Measurements from ENCODE around the gene GPR137B.

- no peak for TF ChIP-seq MTERF4 (CRISPR knock-in tag; IDR thresholded peaks at IDR 0.05)
- no peak for TF ChIP-seq RFX5 (IDR thresholded peaks at IDR 0.05; ENCODE audit: low read depth, low read length)
- peak; percentile 95 for TF ChIP-seq EZH2 (conservative IDR thresholded peaks at IDR 0.05; ENCODE audit: low read depth, low read length)
- TF ChIP-seq POLR2A (IDR thresholded peaks at IDR 0.05; ENCODE audit: insufficient read depth in 1 of 2, low read depth in 2 of 2, low read length in 2 of 2) = no peak
- no peak for TF ChIP-seq CHD4 (IDR thresholded peaks at IDR 0.05; ENCODE audit: borderline replicate concordance, low read length)
- no peak; the same call in 1 of the 2 replicates for TF ChIP-seq HNF1B (CRISPR knock-in tag; IDR thresholded peaks at IDR 0.05)
- no peak for TF ChIP-seq HNRNPUL1 (IDR thresholded peaks at IDR 0.05; ENCODE audit: low read depth, low read length)
- no peak for TF ChIP-seq EHMT2 (IDR thresholded peaks at IDR 0.05; ENCODE audit: borderline replicate concordance, low read depth, low read length)
- no peak for TF ChIP-seq MED8 (CRISPR knock-in tag; IDR thresholded peaks at IDR 0.05; ENCODE audit: insufficient replicate concordance)
- TF ChIP-seq UBTF (CRISPR knock-in tag; IDR thresholded peaks at IDR 0.05) = no peak
- TF ChIP-seq ZNF782 (CRISPR knock-in tag; IDR thresholded peaks at IDR 0.05; ENCODE audit: borderline replicate concordance) = no peak
- no peak for TF ChIP-seq PAX8 (CRISPR knock-in tag; IDR thresholded peaks at IDR 0.05; ENCODE audit: borderline replicate concordance)
- no peak for TF ChIP-seq SP2 (CRISPR knock-in tag; IDR thresholded peaks at IDR 0.05)
- no peak for TF ChIP-seq GABPA (IDR thresholded peaks at IDR 0.05; ENCODE audit: low read depth, low read length)
- no peak for TF ChIP-seq GABPA (CRISPR knock-in tag; IDR thresholded peaks at IDR 0.05; ENCODE audit: low read depth)
Measured at GRCh38 chr1:236142253-236143103, at the start of gene GPR137B.

All from HepG2 (cell line).